GM19025 (cell line): ENCODE results near the gene NISCH.

Experiments
- ATAC-seq: cut with Tn5 transposase; IDR thresholded peaks from one replicate; pipeline ENCODE4 v1.9.1; 2021; ENCODE audit warnings: mild to moderate bottlenecking, low read depth, moderate library complexity; ENCODE audit not compliant: unreplicated experiment

The NISCH gene

GRCh38 chr3:52469001-52469400 lies 13.6 kb downstream of the NISCH start:
- no peak for ATAC-seq

DNA sequence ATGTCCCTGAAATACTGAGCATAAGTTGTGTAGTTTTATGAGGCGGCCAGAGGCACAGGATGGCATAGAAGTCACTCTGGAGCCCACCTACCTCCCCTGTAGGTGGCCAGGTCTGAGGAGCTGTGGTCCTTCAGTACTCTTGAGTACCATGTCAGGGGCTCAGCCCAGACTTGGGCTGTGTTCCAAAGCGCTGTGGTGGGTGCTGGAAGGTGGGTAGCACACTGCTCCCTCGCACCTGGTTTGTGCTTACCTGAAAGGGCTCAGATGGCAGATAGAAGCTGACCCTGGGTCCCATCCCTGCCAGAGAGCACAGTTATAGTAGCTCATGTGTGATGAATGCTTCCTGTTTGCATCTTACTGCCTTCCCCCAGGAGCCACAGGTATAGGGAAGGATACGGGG lies 15.5 kb downstream of the NISCH start:
- no peak for ATAC-seq

- ATAC-seq = no peak
Observed at GRCh38 chr3:52471371-52472238, 16.2 kb downstream of the NISCH start.

DNA sequence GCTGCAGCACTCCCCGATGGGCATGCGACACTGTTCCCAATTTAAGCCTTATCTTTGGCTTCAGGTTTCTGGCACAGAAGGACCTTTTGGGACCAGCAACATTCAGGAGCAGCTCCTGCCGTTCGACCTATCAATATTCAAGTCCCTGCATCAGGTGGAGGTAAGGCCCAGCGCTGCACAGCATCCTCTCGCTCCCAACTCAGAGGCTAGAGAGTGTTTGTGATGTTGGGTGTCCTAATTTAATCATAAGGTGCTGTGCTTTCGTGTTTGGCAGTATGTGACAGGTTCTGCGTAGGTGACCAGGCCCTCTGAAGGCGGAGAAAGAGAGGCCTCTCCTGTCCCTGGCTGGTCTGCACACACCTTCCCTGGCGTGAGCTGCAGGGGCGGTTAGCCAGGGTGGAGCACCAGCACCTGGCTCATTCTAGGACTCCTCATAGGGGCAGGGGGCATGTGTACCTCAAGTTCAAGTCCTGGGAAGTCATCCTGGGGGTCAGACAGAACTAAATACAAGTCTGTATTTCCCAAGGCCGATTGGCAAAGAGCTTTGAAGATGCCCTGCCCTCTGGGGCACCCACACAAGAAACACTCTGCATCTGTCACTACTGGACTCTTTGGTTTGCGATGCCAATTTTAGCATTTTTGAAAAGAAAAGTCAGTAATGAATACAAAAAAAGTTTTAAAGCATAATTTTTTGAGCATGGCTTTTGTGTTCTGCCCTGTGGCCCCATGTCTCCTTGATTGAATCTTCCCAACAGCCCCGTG lies 17.0 kb downstream of the NISCH start:
- no peak for ATAC-seq

GRCh38 chr3:52473026-52473425 lies 17.6 kb downstream of the NISCH start:
- ATAC-seq = no peak

GRCh38 chr3:52477076-52477795 lies 21.8 kb downstream of the NISCH start:
- no peak for ATAC-seq

- no peak for ATAC-seq
Observed at GRCh38 chr3:52477796-52478095, 22.3 kb downstream of the NISCH start.

DNA sequence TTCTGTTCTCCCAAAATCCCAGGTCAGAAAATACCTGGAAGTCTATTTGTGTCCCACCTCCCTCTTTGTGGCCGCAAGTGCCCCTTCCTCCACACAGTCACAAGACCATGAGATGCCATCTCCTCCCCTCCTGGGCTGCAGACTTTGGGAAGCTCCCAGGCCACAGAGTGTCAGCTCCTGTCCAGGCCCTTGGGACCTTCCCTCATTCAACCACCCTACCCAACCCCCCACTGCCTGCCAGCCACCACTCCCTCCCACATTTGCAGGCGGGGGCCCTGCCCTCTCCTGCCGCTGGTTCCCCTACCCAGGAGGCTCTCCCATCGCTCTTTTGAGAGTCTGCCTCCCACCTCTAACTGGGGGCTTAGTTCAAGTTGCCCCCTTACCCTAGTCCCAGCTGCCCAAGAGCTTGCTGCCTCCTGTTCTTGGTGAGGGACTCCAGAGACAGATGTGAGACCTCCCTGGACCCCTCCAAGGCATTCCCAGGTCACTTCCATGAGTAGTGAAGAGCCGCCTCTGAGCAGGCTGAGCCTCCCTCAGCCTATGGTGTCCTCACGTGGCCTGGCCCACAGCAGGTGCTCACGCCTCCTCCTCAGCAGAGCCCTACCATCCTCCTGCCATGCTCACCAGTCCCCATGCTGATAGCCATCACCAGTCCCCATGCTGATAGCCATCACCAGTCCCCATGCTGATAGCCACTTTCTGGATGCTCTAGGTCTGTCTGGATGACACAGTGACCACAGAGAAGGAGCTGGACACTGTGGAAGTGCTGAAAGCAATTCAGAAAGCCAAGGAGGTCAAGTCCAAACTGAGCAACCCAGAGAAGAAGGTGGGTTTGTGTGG lies 23.9 kb downstream of the NISCH start:
- no peak for ATAC-seq

GRCh38 chr3:52479877-52480575 lies 24.6 kb downstream of the NISCH start:
- no peak for ATAC-seq

- ATAC-seq = no peak
Observed at GRCh38 chr3:52480768-52481715, 25.6 kb downstream of the NISCH start.

DNA sequence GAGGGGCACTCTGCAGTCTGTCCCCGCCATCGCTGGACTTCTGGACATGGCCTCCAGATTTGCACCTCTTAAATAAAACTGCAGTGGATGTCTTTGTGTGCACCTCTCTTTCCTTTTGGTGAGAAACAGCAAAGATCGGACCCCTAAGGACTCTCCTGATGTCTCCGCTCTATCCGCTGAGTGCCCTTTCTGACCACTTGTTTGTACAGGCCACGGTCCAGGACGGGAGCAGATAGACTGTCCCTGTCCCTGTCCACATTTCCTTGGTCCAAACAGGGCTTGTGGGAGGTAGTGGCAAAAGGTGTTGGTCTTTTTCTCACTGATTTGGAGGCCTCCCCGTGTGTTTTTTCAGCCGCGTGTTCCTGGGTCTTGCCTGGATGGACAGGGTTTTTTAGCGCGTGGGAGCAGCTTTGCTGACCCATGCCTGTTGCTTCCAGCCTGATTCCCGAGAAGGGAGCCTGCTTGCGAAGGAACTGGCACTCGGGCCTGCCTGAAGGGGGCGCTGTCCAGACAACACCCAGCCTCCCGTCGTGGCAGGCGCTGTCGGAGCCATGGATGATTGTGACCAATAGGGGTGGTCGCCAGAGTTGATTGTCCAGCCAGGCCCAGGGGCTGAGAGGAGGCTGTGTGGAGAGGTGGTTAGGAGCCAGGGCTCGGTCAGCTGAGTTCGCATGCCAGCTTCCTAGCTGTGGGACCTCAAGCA lies 26.6 kb downstream of the NISCH start:
- no peak for ATAC-seq

DNA sequence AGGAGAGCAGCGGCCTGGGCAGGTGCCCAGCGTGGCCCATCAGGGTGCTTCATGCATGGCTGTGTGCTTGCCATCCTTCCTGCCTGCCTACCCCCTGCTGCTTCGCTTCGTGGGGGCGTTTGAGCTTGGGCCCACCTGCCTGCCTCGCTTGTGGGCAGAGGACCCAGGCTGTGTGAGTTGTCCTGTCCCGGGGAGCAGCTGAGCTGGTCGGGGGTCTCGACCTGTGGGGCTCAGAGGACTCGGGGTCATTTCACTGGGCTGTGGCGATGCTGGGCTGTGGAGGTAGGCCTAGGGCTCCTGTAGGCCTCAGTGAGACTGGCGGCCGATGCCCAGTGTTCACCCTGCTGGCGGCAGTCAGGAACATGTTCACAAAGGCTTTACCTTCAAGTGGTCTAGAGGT lies 27.7 kb downstream of the NISCH start:
- no peak for ATAC-seq

DNA sequence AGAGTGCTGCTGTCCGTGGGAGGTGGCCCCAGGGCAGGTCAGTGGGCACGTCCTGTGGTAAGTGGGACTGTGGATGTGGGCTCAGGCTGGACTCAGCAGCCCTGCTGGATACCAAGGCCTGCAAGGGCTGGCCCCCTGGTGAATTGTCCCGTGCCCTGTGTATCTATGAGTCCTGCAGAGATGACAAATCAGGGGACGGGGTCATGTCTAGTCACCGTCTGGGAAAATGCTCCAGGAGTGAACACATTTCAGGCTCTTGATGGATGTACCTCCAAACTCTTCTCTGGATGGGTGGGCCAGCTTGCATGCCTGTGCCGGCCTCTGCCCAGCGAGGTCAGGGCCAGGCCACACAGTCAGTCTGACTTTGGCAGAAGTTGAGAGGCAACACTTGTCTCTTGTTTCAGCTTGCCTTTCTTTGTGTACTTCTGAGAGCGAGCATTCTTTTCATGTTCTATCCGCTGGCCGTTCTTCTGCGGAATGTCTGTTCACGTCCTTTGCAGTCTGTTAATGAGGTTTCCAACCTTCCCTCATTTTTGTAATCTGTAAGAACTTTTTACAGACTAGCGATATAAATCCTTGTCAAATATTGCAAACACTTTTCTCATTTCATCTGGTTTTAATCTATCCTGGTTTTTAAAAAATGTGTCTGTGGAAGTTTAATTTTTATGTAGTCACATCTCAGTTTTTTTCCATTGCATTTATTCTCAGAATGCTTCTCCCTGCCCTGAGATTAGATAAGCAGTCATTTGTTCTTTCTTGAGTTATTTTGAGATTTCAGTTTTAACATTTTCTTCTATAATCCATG lies 28.4 kb downstream of the NISCH start:
- ATAC-seq = no peak

DNA sequence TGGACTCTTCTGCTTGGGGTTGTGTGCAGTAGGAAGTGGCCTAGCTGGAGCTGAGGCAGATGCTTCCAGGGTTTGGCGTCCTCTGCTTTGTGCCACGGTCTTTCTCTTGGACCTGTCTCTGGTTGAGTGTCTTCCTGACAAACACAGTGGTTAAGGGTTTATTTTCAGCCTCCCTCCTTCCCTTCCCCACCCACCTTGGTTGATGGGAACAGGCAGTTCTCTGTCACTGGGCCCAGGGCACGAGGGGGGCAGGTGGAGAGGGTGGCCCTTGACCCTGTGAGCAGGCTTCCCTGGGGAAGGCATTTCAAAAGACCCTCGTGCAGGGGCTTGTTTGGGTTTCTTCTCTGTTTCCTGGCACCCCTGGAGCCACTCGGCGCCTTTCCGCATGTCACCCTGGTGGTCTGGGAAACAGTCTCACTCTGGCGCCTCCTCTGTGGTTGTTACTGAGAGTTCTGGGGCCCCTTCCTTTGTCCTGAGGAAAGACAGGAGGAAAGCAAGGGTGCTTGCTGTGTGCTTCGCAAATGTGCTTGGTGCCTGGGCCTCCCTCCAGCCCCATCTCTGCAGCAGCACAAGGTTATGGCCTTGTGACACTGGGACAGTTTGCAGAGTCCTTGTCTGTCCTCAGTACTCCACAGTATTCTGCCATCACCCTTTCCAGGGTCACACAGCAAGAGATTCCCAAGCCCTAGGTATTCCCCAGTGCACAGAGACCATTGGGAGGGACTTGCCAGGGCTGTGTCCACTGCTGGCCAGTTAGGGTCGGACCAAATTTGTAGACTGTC lies 29.5 kb downstream of the NISCH start:
- no peak for ATAC-seq

- no peak for ATAC-seq
Observed at GRCh38 chr3:52487050-52487787, 31.8 kb downstream of the NISCH start.
